HL-60 (cell line): ENCODE data around the gene OR4S1.

Source experiments
- DNase-seq, 2 experiments: peaks; one replicate each; pipeline ENCODE4 v3.0.0-alpha.2; 2010 to 2020; ENCODE audit warnings: low read depth in 1 of 2, low spot score in 1 of 2
- H3K27ac ChIP-seq: fragments of 250-450 bp; sonication (Bioruptor Pico); replicated peaks from 2 replicates; pipeline ENCODE4 v1.5.1; 2020; ENCODE audit warnings: mild to moderate bottlenecking, moderate library complexity
- H3K27me3 ChIP-seq: fragments of 250-450 bp; sonication (Bioruptor Pico); 2 replicates; pipeline ENCODE4 v1.5.1; 2021; ENCODE audit warnings: mild to moderate bottlenecking, moderate library complexity; ENCODE audit not compliant: insufficient read depth, poor library complexity, severe bottlenecking
- H3K4me3 ChIP-seq: replicated peaks from 2 replicates; pipeline ENCODE4 v1.5.1; 2011; ENCODE audit warnings: mild to moderate bottlenecking, control low read depth, low read length; ENCODE audit not compliant: insufficient read depth
- CTCF ChIP-seq: IDR thresholded peaks from one replicate; pipeline ENCODE4 v1.5.1; 2011; ENCODE audit warnings: low read length, control low read depth, inconsistent platforms; ENCODE audit not compliant: insufficient read depth
- GABPA ChIP-seq: IDR thresholded peaks from 2 replicates; pipeline ENCODE4 v1.6.1; 2012; ENCODE audit warnings: low read depth
- POLR2AphosphoS5 ChIP-seq: IDR thresholded peaks from 2 replicates; pipeline ENCODE4 v1.6.1; 2012; ENCODE audit warnings: low read depth
- REST ChIP-seq: IDR thresholded peaks from 2 replicates; pipeline ENCODE4 v1.6.1; 2012; ENCODE audit warnings: low read depth; ENCODE audit not compliant: insufficient replicate concordance
- SPI1 ChIP-seq: IDR thresholded peaks from 2 replicates; pipeline ENCODE4 v1.6.1; 2012; ENCODE audit warnings: low read depth, mild to moderate bottlenecking, borderline replicate concordance

OR4S1 gene

GRCh38 chr11:48270621-48271020, 35.4 kb upstream of the OR4S1 start:
- TF ChIP-seq GABPA (no peak), POLR2AphosphoS5 (no peak), REST (no peak), CTCF (no peak), SPI1 (no peak)
- Histone ChIP-seq H3K27me3 (no peaks in the 10 kb centered on the region), H3K27ac (no peak overlapping the region), H3K4me3 (no peak overlapping the region)
- DNase-seq = no peak

GRCh38 chr11:48272606-48273005, 33.4 kb upstream of the OR4S1 start:
- no peak for DNase-seq
- H3K4me3 ChIP-seq = no peak overlapping the region

More at GRCh38 chr11:48272606-48273005, 33.4 kb upstream of the OR4S1 start:
- TF ChIP-seq CTCF (no peak), REST (no peak), SPI1 (no peak), POLR2AphosphoS5 (no peak), GABPA (no peak)
- no peak overlapping the region for H3K27ac ChIP-seq
- H3K27me3 ChIP-seq = no peaks in the 10 kb centered on the region
